ENCODE data around the gene PPP3R1.
A peak's percentile ranks its signal among the peaks of the same experiment; 100 is the strongest.

Gene PPP3R1

GRCh38 chr2:68157402-68158133, 94.8 kb downstream of the PPP3R1 start, which contains the start of gene PNO1:
Gene PNO1, plus strand, starts transcription at chr2:68157888. Its CDS starts 47 bp downstream, at chr2:68157935.
- peak; percentile 77 for DNase-seq (ENCODE audit: low read depth, low spot score)

GRCh38 chr2:68157002-68157401, 95.3 kb downstream of the PPP3R1 start:
- peak overlapping the region; percentile 82 for H3K27ac ChIP-seq
- DNase-seq (ENCODE audit: low read depth, low spot score): no peak

More at GRCh38 chr2:68157402-68158133, 94.8 kb downstream of the PPP3R1 start, which contains the start of gene PNO1:
- H3K27ac ChIP-seq: peak within 1 kb of the TSS; percentile 82

GRCh38 chr2:68156419-68156818, 95.9 kb downstream of the PPP3R1 start:
- no peak overlapping the region for H3K27ac ChIP-seq
- DNase-seq (ENCODE audit: low read depth, low spot score): no peak

GRCh38 chr2:68155618-68156017, 96.7 kb downstream of the PPP3R1 start:
- H3K27ac ChIP-seq: no peak overlapping the region
- DNase-seq (ENCODE audit: low read depth, low spot score): no peak

- no peak for DNase-seq (ENCODE audit: low read depth, low spot score)
- H3K27ac ChIP-seq: no peak overlapping the region
Measured at GRCh38 chr2:68152681-68153347, 99.5 kb downstream of the PPP3R1 start.

- DNase-seq (ENCODE audit: low read depth, low spot score): no peak
- H3K27ac ChIP-seq: peak overlapping the region; percentile 12
Measured at GRCh38 chr2:68151037-68151436, 101.3 kb downstream of the PPP3R1 start.

- no peak for DNase-seq (ENCODE audit: low read depth, low spot score)
- H3K27ac ChIP-seq: no peak overlapping the region
Measured at GRCh38 chr2:68141875-68142274, 110.5 kb downstream of the PPP3R1 start.

GRCh38 chr2:68135448-68136320, 116.6 kb downstream of the PPP3R1 start:
- DNase-seq (ENCODE audit: low read depth, low spot score): no peak

GRCh38 chr2:68134554-68134953, 117.8 kb downstream of the PPP3R1 start:
- no peak for DNase-seq (ENCODE audit: low read depth, low spot score)
- H3K27ac ChIP-seq: no peak overlapping the region

More at GRCh38 chr2:68135448-68136320, 116.6 kb downstream of the PPP3R1 start:
- H3K27ac ChIP-seq: no peak overlapping the region

- H3K27ac ChIP-seq: no peak overlapping the region
- no peak for DNase-seq (ENCODE audit: low read depth, low spot score)
Measured at GRCh38 chr2:68134120-68134519, 118.2 kb downstream of the PPP3R1 start.

Data from epithelial cell of prostate (primary cell).